Stomach smooth muscle (tissue), 2 donors: ENCODE measurements around the gene IGLL5.

Source experiments
- H3K27ac ChIP-seq: one replicate; pipeline ENCODE4 v1.7.0; 2013; ENCODE audit warnings: mild to moderate bottlenecking, low read length, inconsistent platforms
- H3K27me3 ChIP-seq, 2 donors: one replicate each; pipeline ENCODE4 v1.7.0; 2013; ENCODE audit warnings: low read length in 2 of 2; ENCODE audit not compliant: insufficient read depth in 2 of 2, control insufficient read depth in 1 of 2
- H3K36me3 ChIP-seq, 2 donors: one replicate each; pipeline ENCODE4 v1.7.0; 2013; ENCODE audit warnings: low read length in 2 of 2; ENCODE audit not compliant: control insufficient read depth in 2 of 2, insufficient read depth in 2 of 2
- H3K4me1 ChIP-seq: one replicate; pipeline ENCODE4 v1.7.0; 2013; ENCODE audit warnings: low read length; ENCODE audit not compliant: control insufficient read depth, insufficient read depth
- H3K4me3 ChIP-seq, 2 donors: one replicate each; pipeline ENCODE4 v1.7.0; 2013; ENCODE audit warnings: low read length in 2 of 2
- H3K9ac ChIP-seq, 2 donors: one replicate each; pipeline ENCODE4 v1.7.0; 2013; ENCODE audit warnings: low read length in 2 of 2, mild to moderate bottlenecking in 1 of 2
- H3K9me3 ChIP-seq, 2 donors: one replicate each; pipeline ENCODE4 v1.7.0; 2013; ENCODE audit warnings: low read length in 2 of 2; ENCODE audit not compliant: control insufficient read depth in 2 of 2
- donor health status: healthy.
- donor health status: Pancreatic carcinoma.

The IGLL5 gene

GRCh38 chr22:22888571-22889353 is 1.1 kb downstream of the IGLL5 start:
- Histone ChIP-seq H3K4me3 (no peak overlapping the region), H3K36me3 (no peaks in the 10 kb centered on the region), H3K9ac (no peak overlapping the region), H3K9me3 (no peaks in the 10 kb centered on the region), H3K4me1 (no peaks in the 10 kb centered on the region), H3K27ac (no peak overlapping the region), H3K27me3 (peaks cover 3 to 5% of the 10 kb centered on the region in 2 donors)

GRCh38 chr22:22890085-22890484 is 2.5 kb downstream of the IGLL5 start:
- Histone ChIP-seq H3K4me1 (no peaks in the 10 kb centered on the region), H3K27me3 (peaks cover 3 to 10% of the 10 kb centered on the region in 2 donors), H3K9me3 (no peaks in the 10 kb centered on the region), H3K4me3 (no peak overlapping the region), H3K27ac (no peak overlapping the region), H3K9ac (no peak overlapping the region), H3K36me3 (no peaks in the 10 kb centered on the region)

- H3K4me1 ChIP-seq: no peaks in the 10 kb centered on the region
- no peak overlapping the region for H3K27ac ChIP-seq
- no peaks in the 10 kb centered on the region for H3K9me3 ChIP-seq
- H3K36me3 ChIP-seq: no peaks in the 10 kb centered on the region
- no peak overlapping the region for H3K9ac ChIP-seq
- no peak overlapping the region for H3K4me3 ChIP-seq
- H3K27me3 ChIP-seq: peaks cover 3 to 10% of the 10 kb centered on the region in 2 donors
Measured at GRCh38 chr22:22891139-22891621, 3.6 kb downstream of the IGLL5 start.

GRCh38 chr22:22892096-22893052 is 4.8 kb downstream of the IGLL5 start:
- H3K4me1 ChIP-seq: no peaks in the 10 kb centered on the region
- no peak overlapping the region for H3K27ac ChIP-seq
- no peak overlapping the region for H3K9ac ChIP-seq
- H3K36me3 ChIP-seq: no peaks in the 10 kb centered on the region
- no peaks in the 10 kb centered on the region for H3K9me3 ChIP-seq
- peaks cover 5 to 8% of the 10 kb centered on the region in 2 donors for H3K27me3 ChIP-seq
- no peak overlapping the region for H3K4me3 ChIP-seq

GRCh38 chr22:22893077-22893805 is 5.6 kb downstream of the IGLL5 start:
- H3K4me1 ChIP-seq: no peaks in the 10 kb centered on the region
- no peak overlapping the region for H3K9ac ChIP-seq
- H3K27ac ChIP-seq: no peak overlapping the region

GRCh38 chr22:22893891-22894739 is 6.5 kb downstream of the IGLL5 start:
- no peak overlapping the region for H3K4me3 ChIP-seq
- no peaks in the 10 kb centered on the region for H3K36me3 ChIP-seq
- peaks cover 5% of the 10 kb centered on the region in 2 donors for H3K27me3 ChIP-seq
- no peak overlapping the region for H3K27ac ChIP-seq
- H3K9ac ChIP-seq: no peak overlapping the region
- no peaks in the 10 kb centered on the region for H3K9me3 ChIP-seq
- H3K4me1 ChIP-seq: no peaks in the 10 kb centered on the region

More at GRCh38 chr22:22893077-22893805, 5.6 kb downstream of the IGLL5 start:
- H3K9me3 ChIP-seq: no peaks in the 10 kb centered on the region
- no peaks in the 10 kb centered on the region for H3K36me3 ChIP-seq
- peaks cover 5 to 7% of the 10 kb centered on the region in 2 donors for H3K27me3 ChIP-seq
- H3K4me3 ChIP-seq: no peak overlapping the region

- no peak overlapping the region for H3K9ac ChIP-seq
- no peaks in the 10 kb centered on the region for H3K4me1 ChIP-seq
- peaks cover 5% of the 10 kb centered on the region in 2 donors for H3K27me3 ChIP-seq
- no peaks in the 10 kb centered on the region for H3K36me3 ChIP-seq
- no peaks in the 10 kb centered on the region for H3K9me3 ChIP-seq
- no peak overlapping the region for H3K4me3 ChIP-seq
- no peak overlapping the region for H3K27ac ChIP-seq
Measured at GRCh38 chr22:22894740-22895731, 7.4 kb downstream of the IGLL5 start.

GRCh38 chr22:22895776-22896445 is 8.3 kb downstream of the IGLL5 start:
- Histone ChIP-seq H3K36me3 (no peaks in the 10 kb centered on the region), H3K9me3 (no peaks in the 10 kb centered on the region), H3K4me3 (no peak overlapping the region), H3K9ac (no peak overlapping the region), H3K4me1 (no peaks in the 10 kb centered on the region), H3K27ac (no peak overlapping the region), H3K27me3 (peaks cover 5% of the 10 kb centered on the region in 2 donors)

GRCh38 chr22:22896601-22897000 is 9.0 kb downstream of the IGLL5 start:
- H3K4me1 ChIP-seq: no peaks in the 10 kb centered on the region
- no peak overlapping the region for H3K27ac ChIP-seq
- no peaks in the 10 kb centered on the region for H3K9me3 ChIP-seq
- peaks cover 5% of the 10 kb centered on the region in 2 donors for H3K27me3 ChIP-seq
- no peak overlapping the region for H3K9ac ChIP-seq
- no peak overlapping the region for H3K4me3 ChIP-seq
- H3K36me3 ChIP-seq: no peaks in the 10 kb centered on the region
